ENCODE measurements around the gene FLNB. TPM values are rescaled to one million over a fixed set of nuclear protein-coding genes. Genes with fewer than 3 reads are reported as not detected.

The FLNB gene
- total RNA-seq, 4 donors from 2014 or later, result 82.5 to 192 (median 145) TPM

DNA sequence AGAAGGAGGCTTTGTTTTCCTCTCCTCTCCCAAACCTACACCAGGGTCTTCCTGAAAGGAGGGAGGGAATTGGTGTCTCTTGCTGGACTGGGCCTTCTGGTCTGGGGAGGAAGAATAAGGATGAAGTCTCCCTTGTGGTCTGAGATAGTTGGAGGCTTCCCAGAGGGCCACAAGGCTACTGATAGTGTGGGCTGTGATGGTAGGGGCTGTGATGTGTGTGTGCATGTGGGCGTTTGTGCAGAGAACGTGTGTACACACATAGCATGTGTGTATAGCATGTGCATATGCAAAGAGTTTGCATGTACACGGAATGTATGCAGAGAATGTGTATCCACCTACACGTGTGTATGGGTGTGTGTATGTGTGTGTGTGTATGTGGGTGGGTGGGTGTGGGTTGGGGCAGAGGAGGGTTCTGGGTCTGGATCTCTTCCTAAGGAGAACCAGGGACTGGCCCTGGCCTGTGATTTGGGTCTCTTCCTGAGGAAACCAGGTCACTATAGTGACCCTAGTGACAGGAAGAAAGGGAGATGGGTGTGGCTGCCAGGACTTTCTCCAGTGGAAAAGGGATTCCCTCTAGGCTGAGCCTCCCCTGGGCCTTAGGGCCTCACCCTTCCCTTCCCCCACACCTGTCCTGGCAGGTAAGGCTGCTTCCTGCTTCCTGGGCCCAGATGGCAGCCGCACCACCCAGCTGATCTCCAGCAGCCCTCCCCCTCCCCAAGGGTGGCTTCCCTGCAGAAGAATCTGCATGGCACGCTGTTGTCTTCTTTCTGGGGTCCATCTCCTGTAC lies 1.7 kb downstream of the FLNB start:
- ATAC-seq (ENCODE audit: low FRiP score) (no peak), DNase-seq (ENCODE audit: low spot score) (no peak)
- TF ChIP-seq, protein P1, sequence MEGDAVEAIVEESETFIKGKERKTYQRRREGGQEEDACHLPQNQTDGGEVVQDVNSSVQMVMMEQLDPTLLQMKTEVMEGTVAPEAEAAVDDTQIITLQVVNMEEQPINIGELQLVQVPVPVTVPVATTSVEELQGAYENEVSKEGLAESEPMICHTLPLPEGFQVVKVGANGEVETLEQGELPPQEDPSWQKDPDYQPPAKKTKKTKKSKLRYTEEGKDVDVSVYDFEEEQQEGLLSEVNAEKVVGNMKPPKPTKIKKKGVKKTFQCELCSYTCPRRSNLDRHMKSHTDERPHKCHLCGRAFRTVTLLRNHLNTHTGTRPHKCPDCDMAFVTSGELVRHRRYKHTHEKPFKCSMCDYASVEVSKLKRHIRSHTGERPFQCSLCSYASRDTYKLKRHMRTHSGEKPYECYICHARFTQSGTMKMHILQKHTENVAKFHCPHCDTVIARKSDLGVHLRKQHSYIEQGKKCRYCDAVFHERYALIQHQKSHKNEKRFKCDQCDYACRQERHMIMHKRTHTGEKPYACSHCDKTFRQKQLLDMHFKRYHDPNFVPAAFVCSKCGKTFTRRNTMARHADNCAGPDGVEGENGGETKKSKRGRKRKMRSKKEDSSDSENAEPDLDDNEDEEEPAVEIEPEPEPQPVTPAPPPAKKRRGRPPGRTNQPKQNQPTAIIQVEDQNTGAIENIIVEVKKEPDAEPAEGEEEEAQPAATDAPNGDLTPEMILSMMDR (IDR thresholded peaks at IDR 0.05), result no peak

DNA sequence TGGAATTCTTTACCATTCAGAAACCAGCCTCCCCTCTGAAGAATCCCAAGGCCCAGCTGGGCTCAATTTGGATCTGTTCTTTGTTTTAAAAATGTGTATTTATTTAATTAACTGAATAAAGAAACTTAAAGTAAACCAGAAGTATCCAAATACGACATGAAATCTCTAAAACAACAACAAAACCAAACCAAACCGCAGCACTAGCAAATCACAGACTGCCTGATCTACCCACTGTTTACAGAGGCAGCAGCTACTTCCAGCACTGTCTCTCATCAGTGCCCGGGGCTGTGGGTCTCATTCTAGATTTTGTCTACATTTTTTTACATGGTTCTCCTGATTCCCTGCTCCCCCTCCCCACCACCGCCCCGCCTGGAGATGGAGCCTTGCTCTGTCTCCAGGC lies 2.3 kb downstream of the FLNB start:
- TF ChIP-seq, protein P1 (IDR thresholded peaks at IDR 0.05), result no peak
- ATAC-seq (ENCODE audit: low FRiP score), result no peak
- no peak for DNase-seq (ENCODE audit: low spot score)

DNA sequence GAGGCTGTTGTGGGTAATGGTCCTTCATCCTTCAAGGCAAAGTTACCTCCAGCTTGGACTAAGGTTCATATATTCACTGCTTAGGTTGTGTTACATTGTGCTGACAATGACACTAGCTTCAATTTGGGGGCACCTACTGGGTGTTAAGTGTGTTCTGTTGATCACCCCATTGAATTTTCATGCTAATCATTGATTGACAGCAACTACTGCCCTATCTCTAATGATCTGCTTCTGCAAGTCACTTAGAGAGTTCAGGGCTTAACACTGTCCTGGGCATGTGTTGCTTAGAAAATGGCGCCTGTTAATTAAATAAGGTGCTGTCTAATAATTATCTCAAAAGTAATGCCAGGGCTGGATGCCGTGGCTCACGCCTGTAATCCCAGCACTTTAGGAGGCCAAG lies 3.4 kb downstream of the FLNB start:
- ATAC-seq (ENCODE audit: low FRiP score), result no peak
- DNase-seq (ENCODE audit: low spot score), result no peak
- TF ChIP-seq, protein P1 (IDR thresholded peaks at IDR 0.05), result no peak

DNA sequence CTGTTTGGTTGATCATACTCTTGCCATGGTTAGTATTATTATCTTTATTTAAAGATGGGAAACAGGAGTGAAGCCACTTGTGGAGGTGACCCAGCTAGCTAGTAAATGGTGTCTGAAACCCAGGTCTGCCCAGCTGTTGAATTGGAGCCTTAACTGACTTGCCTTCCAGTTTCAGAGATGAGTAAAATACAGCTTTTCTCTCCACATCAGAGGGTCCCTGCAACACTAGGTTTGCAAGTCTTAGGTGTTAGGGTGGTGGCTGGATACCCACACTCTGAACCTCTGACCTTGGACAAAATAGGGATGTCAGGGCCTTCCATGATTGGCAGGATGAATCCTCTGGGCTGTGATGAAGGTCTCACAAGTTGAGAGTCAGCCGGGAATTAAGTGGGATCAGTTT lies 4.1 kb downstream of the FLNB start:
- DNase-seq (ENCODE audit: low spot score) (no peak), ATAC-seq (ENCODE audit: low FRiP score) (no peak)
- TF ChIP-seq, protein P1 (IDR thresholded peaks at IDR 0.05), result no peak

DNA sequence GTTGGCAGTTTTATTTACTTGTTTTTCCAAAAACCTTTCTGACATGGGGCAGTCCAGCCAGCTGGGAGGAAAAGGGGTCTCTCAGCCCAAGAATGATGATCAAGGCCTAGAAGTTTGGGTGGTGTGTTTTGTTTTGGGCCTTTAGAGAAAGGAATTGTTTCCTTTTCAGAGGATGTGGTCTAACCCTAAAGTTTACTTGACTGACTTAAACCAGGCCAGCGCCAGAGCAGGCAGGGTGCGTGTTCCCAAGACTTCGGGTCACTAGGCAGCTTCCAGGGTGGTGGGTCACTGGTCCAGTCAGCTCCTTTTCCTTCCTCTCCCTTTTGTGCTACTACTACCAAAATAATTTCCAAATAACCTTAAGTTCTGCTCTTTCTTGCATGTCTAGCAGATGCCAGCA lies 4.9 kb downstream of the FLNB start:
- ATAC-seq (ENCODE audit: low FRiP score) (no peak), DNase-seq (ENCODE audit: low spot score) (no peak)
- TF ChIP-seq, protein P1 (IDR thresholded peaks at IDR 0.05), result no peak

DNA sequence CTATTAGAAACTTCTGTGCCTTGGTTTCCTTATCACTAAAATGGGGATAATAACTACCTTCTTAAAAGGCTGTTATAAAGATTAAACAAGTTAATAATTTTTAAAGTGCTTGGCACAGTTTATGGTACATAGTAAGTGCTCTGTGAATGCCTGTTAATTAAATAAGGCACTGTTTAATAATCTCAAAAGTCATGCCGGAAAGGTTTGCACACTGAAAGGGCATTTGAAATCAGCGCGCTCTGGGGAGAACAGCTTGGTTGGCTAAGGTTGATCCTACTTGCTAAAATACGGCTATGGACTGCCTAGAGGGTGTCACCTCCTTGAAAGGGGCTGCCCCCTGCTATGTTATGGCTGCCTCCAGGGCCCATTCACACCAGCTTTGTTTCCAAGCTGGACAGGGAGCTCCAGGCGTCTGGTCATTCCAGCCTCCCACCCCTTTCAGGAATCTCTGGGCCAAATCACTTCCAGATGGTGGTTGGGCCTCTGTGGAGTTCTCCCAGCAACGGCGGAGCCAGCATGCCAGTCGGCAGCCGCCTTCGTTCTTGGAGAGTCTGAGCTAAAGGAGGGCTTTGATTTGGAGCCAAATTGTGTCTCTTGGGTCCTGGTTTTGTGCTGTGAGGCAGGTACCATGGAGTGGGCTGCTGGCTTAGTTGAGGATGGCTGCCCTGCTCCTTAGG lies 5.9 kb downstream of the FLNB start:
- ATAC-seq (ENCODE audit: low FRiP score) (peak; percentile 58), DNase-seq (ENCODE audit: low spot score) (no peak)
- TF ChIP-seq, protein P1 (IDR thresholded peaks at IDR 0.05), result no peak

DNA sequence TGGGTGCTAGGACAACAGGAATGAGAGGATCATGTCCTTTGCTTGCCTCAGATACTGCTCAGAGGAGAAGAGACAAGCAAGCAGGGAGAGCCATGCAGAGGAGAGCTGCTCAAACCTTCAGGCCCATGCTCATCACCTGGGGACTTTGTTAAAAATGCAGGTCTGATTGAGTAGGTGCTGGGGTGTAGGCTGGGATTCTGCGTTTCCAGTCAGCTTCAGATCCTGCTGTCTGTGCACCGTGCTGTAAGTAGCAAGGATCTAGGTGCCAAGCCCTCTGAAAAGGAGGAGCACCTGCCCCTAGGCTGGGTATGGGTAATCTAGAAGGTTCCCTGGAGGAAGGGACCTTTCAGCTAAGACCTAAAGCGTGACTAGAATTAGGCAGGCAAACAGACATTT lies 7.3 kb downstream of the FLNB start:
- ATAC-seq (ENCODE audit: low FRiP score) (no peak), DNase-seq (ENCODE audit: low spot score) (no peak)
- TF ChIP-seq, protein P1 (IDR thresholded peaks at IDR 0.05), result no peak

Measured in omental fat pad (tissue), 4 donors.